Epithelial cell of proximal tubule (primary cell): ENCODE measurements around the gene FBXW11. TPM values are rescaled to one million over a fixed set of nuclear protein-coding genes. Genes with fewer than 3 reads are reported as not detected.

Experiments used
- DNase-seq: peaks from one replicate; pipeline ENCODE4 v3.0.0-alpha.2; 2011; ENCODE audit warnings: low read depth
- H3K4me3 ChIP-seq: 2 replicates; pipeline ENCODE4 v1.5.1; 2011; ENCODE audit warnings: low read depth, mild to moderate bottlenecking, low read length
- total RNA-seq: library from RNA; depleted of rRNA; stranded (reverse); fragments of >200 nt; gene quantifications from 2 replicates; pipeline ENCODE4 v1.2.3, GENCODE V29; 2015
- TF ChIP-seq, protein P1 (sequence below): conservative IDR thresholded peaks from 2 replicates; pipeline ENCODE4 v1.5.1; 2012; ENCODE audit warnings: low read depth, mild to moderate bottlenecking, low read length

FBXW11 gene
- total RNA-seq, 1 donor from 2014 or later, result 42.8 TPM

DNA sequence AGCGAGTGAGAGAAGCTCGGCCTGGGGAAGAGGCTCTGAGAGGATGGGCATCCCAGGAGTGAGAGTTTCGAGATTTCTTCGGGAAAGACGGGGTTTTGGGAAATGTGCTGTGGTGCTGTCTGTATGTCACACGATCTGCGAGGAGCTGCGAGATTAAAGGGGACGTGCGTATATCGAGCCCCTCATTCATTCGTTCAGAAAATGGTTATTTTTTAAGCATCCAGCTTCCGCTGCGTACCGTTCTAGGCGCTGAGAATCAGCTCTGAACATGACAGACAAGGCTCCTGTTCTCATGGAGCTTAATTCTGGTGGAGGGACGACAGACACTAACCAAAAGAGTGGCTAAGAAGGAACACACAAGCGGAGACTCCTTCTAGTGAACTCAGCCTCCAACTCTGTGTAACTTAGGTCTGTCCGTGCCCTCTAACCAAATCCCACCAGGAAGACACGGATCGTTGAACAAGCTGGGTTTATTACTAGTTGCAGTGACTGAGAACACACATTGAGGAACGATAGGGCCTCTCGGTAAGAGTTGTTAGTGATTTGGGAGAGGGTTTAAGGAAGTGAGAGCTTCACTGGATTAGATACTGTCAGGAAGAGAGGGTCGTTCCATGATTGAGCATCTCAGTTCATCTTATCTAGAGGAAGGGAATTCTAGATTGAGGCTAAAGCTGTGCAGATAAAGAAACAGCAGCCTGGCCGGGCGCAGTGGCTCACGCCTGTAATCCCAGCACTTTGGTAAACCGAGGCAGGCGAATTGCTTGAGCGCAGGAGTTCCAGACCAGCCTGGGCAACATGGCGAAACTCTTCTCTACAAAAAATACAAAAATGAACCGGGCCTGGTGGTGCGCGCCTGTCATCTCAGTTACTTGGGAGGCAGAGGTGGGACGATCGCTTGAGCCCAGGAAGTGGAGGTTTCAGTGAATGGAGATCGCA is 1.0 kb upstream of the FBXW11 start:
- no peak for DNase-seq
- TF ChIP-seq, protein P1, sequence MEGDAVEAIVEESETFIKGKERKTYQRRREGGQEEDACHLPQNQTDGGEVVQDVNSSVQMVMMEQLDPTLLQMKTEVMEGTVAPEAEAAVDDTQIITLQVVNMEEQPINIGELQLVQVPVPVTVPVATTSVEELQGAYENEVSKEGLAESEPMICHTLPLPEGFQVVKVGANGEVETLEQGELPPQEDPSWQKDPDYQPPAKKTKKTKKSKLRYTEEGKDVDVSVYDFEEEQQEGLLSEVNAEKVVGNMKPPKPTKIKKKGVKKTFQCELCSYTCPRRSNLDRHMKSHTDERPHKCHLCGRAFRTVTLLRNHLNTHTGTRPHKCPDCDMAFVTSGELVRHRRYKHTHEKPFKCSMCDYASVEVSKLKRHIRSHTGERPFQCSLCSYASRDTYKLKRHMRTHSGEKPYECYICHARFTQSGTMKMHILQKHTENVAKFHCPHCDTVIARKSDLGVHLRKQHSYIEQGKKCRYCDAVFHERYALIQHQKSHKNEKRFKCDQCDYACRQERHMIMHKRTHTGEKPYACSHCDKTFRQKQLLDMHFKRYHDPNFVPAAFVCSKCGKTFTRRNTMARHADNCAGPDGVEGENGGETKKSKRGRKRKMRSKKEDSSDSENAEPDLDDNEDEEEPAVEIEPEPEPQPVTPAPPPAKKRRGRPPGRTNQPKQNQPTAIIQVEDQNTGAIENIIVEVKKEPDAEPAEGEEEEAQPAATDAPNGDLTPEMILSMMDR, result no peak
- H3K4me3 ChIP-seq, result peak overlapping the region; percentile 71

GRCh38 chr5:172005708-172006320 is 624 bp downstream of the FBXW11 start:
- TF ChIP-seq, protein P1, result no peak
- H3K4me3 ChIP-seq, result peak overlapping the region; percentile 71
- DNase-seq, result no peak

GRCh38 chr5:172004824-172005237 is 1.6 kb downstream of the FBXW11 start:
- DNase-seq, result no peak
- peak overlapping the region; percentile 71 for H3K4me3 ChIP-seq
- TF ChIP-seq, protein P1, result no peak

DNA sequence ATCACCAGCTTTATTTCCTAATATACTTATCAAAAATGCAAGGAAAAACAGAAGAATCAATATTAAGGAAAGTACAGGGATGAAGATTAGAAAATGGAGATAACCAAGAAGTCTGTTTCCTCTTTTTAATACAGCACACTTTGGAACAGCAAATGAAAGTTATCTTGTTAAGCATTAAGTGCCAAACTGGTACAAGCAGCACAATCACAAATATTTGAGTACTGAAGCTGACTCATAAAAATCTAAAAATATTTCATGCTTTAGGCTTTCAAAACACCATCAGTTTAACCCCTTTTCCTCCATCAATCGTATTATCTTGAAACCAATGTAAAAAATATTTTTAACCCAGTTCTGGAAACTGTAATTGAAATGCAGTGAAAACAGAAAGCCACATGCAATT is 2.7 kb downstream of the FBXW11 start:
- TF ChIP-seq, protein P1, result no peak
- H3K4me3 ChIP-seq, result no peak overlapping the region
- no peak for DNase-seq

DNA sequence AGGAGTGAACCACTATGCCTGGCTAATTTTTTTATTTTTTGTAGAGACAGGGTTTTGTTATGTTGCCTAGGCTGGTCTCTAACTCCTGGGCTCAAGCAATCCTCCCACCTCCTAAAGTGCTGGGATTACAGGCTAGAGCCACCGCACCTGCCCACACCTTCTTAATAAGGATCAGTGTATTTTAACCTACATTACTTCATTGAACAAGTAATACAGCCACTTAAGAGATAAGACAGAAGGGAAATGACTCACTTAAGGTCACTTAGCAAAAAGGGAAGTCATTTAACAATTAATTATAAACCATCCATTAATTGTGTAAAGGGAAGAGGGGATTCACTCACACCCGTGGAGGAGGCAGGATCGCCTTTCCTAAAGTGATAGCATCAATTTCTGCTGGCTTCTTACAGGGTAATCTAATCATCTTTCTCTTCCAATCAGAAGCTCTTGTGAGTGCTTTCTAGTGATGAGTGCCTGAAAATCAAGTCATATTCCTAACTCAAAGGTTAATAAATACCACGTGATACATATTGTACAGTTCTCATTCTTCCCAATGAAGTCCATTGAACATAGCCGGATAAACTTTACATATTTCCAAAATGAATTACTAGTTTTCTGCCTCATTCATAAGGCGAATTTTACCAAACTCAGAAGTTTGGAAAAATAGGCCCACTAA is 3.5 kb downstream of the FBXW11 start:
- H3K4me3 ChIP-seq, result no peak overlapping the region
- DNase-seq, result no peak
- TF ChIP-seq, protein P1, result no peak

DNA sequence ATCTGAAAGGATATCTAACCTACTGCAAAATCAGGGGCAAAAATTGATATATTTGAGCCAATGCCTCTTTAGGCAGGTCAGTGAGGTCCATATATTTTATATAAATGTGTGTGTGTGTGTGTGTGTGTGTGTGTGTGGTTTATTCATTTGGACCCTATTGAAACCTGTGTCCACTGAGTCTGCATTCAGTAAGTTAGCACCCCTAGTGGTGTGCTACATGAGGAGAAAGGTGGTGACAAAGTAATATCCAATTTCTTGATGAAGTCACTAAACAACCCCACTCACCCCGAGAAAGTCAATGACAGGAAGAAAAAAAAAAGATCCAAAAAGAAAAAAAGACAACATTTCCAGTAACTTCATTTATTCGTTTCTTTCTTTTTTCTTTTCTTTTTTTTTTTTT is 4.1 kb downstream of the FBXW11 start:
- DNase-seq, result no peak
- TF ChIP-seq, protein P1, result peak; percentile 66

More for the DNA sequence above, 4.1 kb downstream of the FBXW11 start:
- H3K4me3 ChIP-seq, result no peak overlapping the region
